Stimulated activated memory B cell treated with anti-CD40 and anti-IgM and Interleukin-4, amounts not matched to agents 10 μg/mL and 1 μg/mL and 100 μg/mL, for 72 hours (primary cell): Measurements from ENCODE around the gene PVALEF.
"Not testable (repeated sequence)": the region's sequence is repeated elsewhere in the genome, so short reads cannot be mapped to it uniquely, and the experiment has no call there.

Source experiments
- ATAC-seq: fragments of 150-1000 bp; cut with Tn5 transposase; 2 replicates; pipeline ENCODE4 v1.10.0; 2021
- H3K27ac Mint-ChIP-seq: one replicate; pipeline ENCODE4 v1.8.0; 2022; ENCODE audit warnings: mild to moderate bottlenecking, mixed read lengths
- H3K27me3 Mint-ChIP-seq: one replicate; pipeline ENCODE4 v1.8.0; 2022; ENCODE audit warnings: mixed read lengths
- H3K36me3 Mint-ChIP-seq: one replicate; pipeline ENCODE4 v1.8.0; 2022; ENCODE audit warnings: mixed read lengths
- H3K4me1 Mint-ChIP-seq: one replicate; pipeline ENCODE4 v1.8.0; 2022; ENCODE audit warnings: mixed read lengths
- H3K4me3 Mint-ChIP-seq: one replicate; pipeline ENCODE4 v1.8.0; 2022; ENCODE audit warnings: mild to moderate bottlenecking, moderate library complexity, mixed read lengths
- H3K9me3 Mint-ChIP-seq: one replicate; pipeline ENCODE4 v1.8.0; 2022; ENCODE audit warnings: mixed read lengths

Gene PVALEF

DNA sequence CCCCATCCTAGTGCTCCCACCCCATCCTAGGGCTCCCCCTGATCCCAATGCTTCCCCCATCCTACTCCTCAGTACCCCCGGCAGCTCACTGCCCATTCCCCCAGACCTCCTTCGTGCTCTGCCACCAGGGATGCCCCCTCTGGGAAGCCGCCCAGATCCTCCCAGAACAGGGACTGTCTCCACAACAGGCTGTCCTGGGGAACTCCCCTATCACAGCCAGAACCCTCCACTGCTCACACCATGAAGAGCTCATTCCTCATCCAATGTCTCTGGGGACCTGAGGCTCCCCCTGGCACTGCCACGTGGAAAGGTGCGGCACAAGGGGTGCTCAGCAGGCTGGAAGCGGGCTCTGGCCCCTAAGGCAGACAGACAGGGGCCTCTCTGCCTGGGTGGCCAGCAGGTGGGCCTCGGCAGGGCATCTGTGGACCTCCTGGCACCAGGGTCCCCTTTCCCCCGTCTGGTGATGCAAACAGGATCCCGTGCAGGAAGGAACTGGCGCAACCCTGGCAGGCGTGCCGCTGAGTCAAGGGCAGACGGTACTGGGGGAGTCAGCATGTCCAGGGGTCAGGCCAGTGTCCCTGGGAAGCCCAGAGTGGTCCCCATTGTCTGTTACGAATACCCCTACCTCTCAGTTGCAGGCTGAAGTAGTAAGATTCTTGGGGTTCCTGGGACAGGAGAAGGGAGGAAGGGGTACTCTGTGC is 14.8 kb upstream of the PVALEF start:
- no peak overlapping the region for H3K4me3 Mint-ChIP-seq
- H3K4me1 Mint-ChIP-seq = peaks cover 19% of the 10 kb centered on the region

GRCh38 chr17:81151278-81151677 is 14.0 kb upstream of the PVALEF start:
- peaks cover 19% of the 10 kb centered on the region for H3K4me1 Mint-ChIP-seq
- H3K27me3 Mint-ChIP-seq = peaks cover 40% of the 10 kb centered on the region
- no peaks in the 10 kb centered on the region for H3K36me3 Mint-ChIP-seq
- ATAC-seq = no peak
- H3K9me3 Mint-ChIP-seq = no peaks in the 10 kb centered on the region
- H3K27ac Mint-ChIP-seq = no peak overlapping the region
- no peak overlapping the region for H3K4me3 Mint-ChIP-seq

More for the DNA sequence above, 14.8 kb upstream of the PVALEF start:
- Mint-ChIP-seq H3K27me3 (peaks cover 42% of the 10 kb centered on the region), H3K9me3 (no peaks in the 10 kb centered on the region), H3K27ac (no peak overlapping the region), H3K36me3 (no peaks in the 10 kb centered on the region)
- ATAC-seq = no peak

- H3K9me3 Mint-ChIP-seq = no peaks in the 10 kb centered on the region
- H3K27me3 Mint-ChIP-seq = peaks cover 44% of the 10 kb centered on the region
- no peak overlapping the region for H3K27ac Mint-ChIP-seq
- ATAC-seq = no peak
- H3K4me3 Mint-ChIP-seq = no peak overlapping the region
- no peaks in the 10 kb centered on the region for H3K36me3 Mint-ChIP-seq
- H3K4me1 Mint-ChIP-seq = peaks cover 19% of the 10 kb centered on the region
Observed at GRCh38 chr17:81152288-81152828, 12.9 kb upstream of the PVALEF start.

DNA sequence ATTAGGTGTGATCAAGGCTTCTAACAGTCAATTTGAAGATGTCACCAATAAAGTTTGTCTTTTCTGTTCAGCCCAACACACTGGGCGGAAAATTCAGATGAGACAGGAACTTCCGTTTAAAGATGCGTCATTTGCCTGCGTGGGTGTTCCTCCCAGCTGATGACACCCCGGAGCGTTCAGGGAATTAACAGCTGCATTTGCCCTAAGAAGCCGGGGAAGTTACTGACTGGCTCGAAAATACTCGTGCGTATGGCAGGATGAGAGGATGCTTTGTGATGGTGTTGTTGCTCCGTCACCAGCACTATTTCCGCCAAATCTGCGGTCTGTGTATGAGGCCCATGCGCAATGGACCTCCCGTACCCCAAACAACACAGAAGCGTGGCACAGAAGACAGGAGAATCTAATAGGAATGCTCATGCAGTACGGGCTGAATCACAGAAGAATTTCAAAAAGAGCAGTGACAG is 11.9 kb upstream of the PVALEF start:
- H3K36me3 Mint-ChIP-seq = no peaks in the 10 kb centered on the region
- H3K9me3 Mint-ChIP-seq = no peaks in the 10 kb centered on the region
- peaks cover 48% of the 10 kb centered on the region for H3K27me3 Mint-ChIP-seq
- H3K4me1 Mint-ChIP-seq = peaks cover 19% of the 10 kb centered on the region
- ATAC-seq = peak; percentile 47
- H3K27ac Mint-ChIP-seq = peak overlapping the region; percentile 69
- H3K4me3 Mint-ChIP-seq = peak overlapping the region; percentile 24

DNA sequence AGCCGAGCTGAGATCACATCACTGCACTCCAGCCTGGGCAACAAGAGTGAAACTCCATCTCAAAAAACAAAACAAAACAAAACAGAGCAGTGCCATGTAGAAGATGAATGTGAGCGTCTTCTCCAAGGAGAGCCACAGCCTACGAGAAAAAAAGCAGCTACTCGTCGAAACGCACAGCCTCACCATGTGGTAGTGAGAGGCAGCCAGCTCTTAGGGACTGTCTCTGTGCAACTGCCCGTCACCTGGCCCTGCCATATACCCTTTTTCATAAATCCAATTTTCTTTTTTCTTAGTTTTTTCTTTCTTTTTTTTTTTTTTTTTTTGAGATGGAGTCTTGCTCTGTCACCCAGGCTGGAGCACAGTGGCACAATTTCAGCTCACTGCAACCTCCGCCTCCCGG is 11.3 kb upstream of the PVALEF start:
- Mint-ChIP-seq H3K4me1 (peaks cover 19% of the 10 kb centered on the region), H3K27me3 (peaks cover 48% of the 10 kb centered on the region), H3K27ac (peak overlapping the region; percentile 69)
- H3K4me3 Mint-ChIP-seq, H3K9me3 Mint-ChIP-seq, ATAC-seq, H3K36me3 Mint-ChIP-seq: not testable (repeated sequence)

DNA sequence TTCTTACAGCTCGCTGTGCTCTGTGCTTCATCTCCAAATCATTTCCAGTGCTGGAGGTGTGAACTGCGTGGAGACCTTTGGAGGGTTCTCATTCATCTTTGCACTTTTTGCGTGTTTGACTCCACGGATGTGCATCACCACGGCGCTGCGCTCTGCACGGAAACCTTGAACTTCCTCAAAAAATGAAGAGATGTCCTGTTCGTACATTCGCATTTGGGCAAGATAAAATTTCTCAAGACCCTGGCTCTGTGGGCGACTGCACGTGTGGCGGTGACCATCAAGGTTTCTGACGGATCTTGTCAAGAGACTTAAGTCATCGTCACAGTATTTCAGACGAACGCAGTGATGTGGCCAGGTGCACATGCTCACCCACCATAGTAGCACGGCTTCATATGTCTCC is 10.3 kb upstream of the PVALEF start:
- peaks cover 13% of the 10 kb centered on the region for H3K4me1 Mint-ChIP-seq
- no peak for ATAC-seq
- no peak overlapping the region for H3K4me3 Mint-ChIP-seq
- peaks cover 43% of the 10 kb centered on the region for H3K27me3 Mint-ChIP-seq
- no peaks in the 10 kb centered on the region for H3K36me3 Mint-ChIP-seq
- no peaks in the 10 kb centered on the region for H3K9me3 Mint-ChIP-seq
- no peak overlapping the region for H3K27ac Mint-ChIP-seq

- Mint-ChIP-seq H3K4me3 (no peak overlapping the region), H3K27ac (no peak overlapping the region), H3K36me3 (no peaks in the 10 kb centered on the region), H3K9me3 (no peaks in the 10 kb centered on the region), H3K4me1 (peaks cover 18% of the 10 kb centered on the region), H3K27me3 (peaks cover 46% of the 10 kb centered on the region)
- ATAC-seq = no peak
Observed at GRCh38 chr17:81156866-81157805, 8.2 kb upstream of the PVALEF start.

- no peak for ATAC-seq
- Mint-ChIP-seq H3K4me1 (peaks cover 17% of the 10 kb centered on the region), H3K9me3 (no peaks in the 10 kb centered on the region), H3K4me3 (no peak overlapping the region), H3K27me3 (peaks cover 55% of the 10 kb centered on the region), H3K27ac (no peak overlapping the region), H3K36me3 (no peaks in the 10 kb centered on the region)
Observed at GRCh38 chr17:81157848-81158687, 7.2 kb upstream of the PVALEF start.

- Mint-ChIP-seq H3K27me3 (peaks cover 64% of the 10 kb centered on the region), H3K4me3 (no peak overlapping the region), H3K36me3 (no peaks in the 10 kb centered on the region), H3K4me1 (peaks cover 11% of the 10 kb centered on the region), H3K27ac (no peak overlapping the region), H3K9me3 (no peaks in the 10 kb centered on the region)
- ATAC-seq = no peak
Observed at GRCh38 chr17:81158688-81159590, 6.4 kb upstream of the PVALEF start.

- Mint-ChIP-seq H3K4me1 (peaks cover 16% of the 10 kb centered on the region), H3K27ac (no peak overlapping the region), H3K36me3 (no peaks in the 10 kb centered on the region), H3K9me3 (no peaks in the 10 kb centered on the region), H3K4me3 (no peak overlapping the region), H3K27me3 (peaks cover 72% of the 10 kb centered on the region)
- no peak for ATAC-seq
Observed at GRCh38 chr17:81159611-81160265, 5.6 kb upstream of the PVALEF start.

DNA sequence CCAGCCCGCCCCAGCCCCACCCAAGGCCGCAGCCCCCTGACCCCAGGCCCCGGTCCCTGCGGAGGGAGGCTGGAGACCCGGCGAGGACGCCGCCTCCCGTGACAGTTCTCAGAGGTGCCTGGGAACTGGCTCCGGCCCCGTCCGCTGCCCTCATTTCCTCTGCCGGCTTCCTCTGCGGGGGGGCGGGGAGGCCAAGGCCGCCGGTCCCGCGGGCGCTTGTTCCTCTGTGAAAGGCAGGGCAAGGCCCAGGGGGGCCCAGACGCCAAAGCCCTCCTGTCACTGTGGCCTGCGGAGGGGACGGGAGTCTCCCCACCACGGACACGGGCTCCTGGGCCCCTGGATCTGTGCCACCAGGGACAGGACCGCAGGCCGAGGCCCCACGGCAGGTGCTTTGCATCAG is 5.0 kb upstream of the PVALEF start:
- peak; percentile 4 for ATAC-seq
- Mint-ChIP-seq H3K4me3 (peak overlapping the region; percentile 23), H3K36me3 (no peaks in the 10 kb centered on the region), H3K9me3 (no peaks in the 10 kb centered on the region), H3K27me3 (peaks cover 77% of the 10 kb centered on the region), H3K27ac (peak overlapping the region; percentile 42), H3K4me1 (peaks cover 16% of the 10 kb centered on the region)

DNA sequence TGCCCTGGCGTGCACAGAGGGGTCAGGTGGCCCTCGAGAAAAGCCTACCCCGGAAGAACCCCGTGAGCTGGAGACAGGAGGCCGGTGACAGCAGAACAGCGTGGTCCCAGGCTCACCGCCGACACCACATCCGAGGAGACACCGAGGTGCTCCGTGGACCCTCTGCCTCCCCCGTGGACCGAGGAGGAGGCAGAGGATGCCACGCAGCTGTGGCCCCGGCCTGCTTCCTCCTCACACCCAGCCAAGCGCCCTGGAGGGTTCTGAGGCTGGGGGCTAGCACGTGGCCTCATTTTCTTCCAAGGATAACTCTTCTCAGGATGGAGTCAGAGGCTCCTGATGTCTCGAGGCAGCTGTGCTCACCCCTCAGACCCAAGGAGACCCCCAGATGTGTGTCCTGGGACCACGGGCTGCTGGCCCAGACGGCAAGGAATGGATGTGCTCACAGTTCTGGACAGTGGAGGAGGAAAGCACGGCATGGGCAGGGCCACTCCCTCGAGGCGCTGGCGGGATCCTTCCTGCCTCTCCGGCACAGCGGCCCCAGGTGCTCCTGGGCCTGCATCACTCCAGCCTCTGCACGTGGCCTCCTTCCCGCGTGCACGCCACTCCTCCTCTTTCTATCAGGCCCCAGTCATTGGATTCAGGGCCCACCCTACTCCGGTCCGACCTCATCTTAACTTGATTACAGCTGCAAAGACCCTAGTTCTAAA is 4.4 kb upstream of the PVALEF start:
- Mint-ChIP-seq H3K27ac (peak overlapping the region; percentile 42), H3K27me3 (peaks cover 81% of the 10 kb centered on the region), H3K4me1 (peaks cover 16% of the 10 kb centered on the region), H3K36me3 (no peaks in the 10 kb centered on the region), H3K4me3 (no peak overlapping the region), H3K9me3 (no peaks in the 10 kb centered on the region)
- ATAC-seq = no peak

DNA sequence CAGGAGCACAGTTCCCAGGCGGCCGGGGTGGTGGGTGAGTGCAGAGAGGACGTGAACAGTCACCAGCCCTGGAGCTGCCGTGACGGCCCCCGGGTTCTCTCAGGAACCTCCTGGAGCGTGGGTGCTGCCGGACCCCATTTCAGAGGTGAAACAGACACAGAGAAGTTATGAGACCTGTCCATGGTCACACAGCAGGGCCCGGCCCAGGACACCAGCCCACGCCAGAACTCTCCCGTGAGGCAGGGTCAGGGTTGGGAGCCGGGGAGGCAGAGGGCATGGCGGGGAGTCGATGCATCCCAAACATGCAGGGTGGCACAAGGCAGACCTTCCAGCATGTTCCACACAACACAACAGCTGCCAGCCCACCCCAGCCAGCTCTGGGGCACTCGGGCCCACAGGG is 3.8 kb upstream of the PVALEF start:
- Mint-ChIP-seq H3K9me3 (no peaks in the 10 kb centered on the region), H3K27ac (no peak overlapping the region), H3K4me3 (no peak overlapping the region), H3K36me3 (no peaks in the 10 kb centered on the region), H3K4me1 (peaks cover 16% of the 10 kb centered on the region), H3K27me3 (peaks cover 81% of the 10 kb centered on the region)
- ATAC-seq = no peak
